ENCODE measurements around the gene CACNA2D3.

Gene CACNA2D3

GRCh38 chr3:54793171-54793570 lies 670.8 kb downstream of the CACNA2D3 start:
- H3K36me3 ChIP-seq (replicated peaks; ENCODE audit: insufficient read depth, low read length), result no peaks in the 10 kb centered on the region
- no peak overlapping the region for H3K4me3 ChIP-seq (ENCODE audit: low read length)
- H3K4me2 ChIP-seq (ENCODE audit: low read depth, low read length), result no peak overlapping the region
- no peaks in the 10 kb centered on the region for H3K27me3 ChIP-seq (replicated peaks; ENCODE audit: insufficient read depth, low read length)
- no peaks in the 10 kb centered on the region for H4K20me1 ChIP-seq (ENCODE audit: insufficient read depth, low read length)
- H3K9me3 ChIP-seq (replicated peaks; ENCODE audit: insufficient read depth, low read length), result no peaks in the 10 kb centered on the region
- no peaks in the 10 kb centered on the region for H3K4me1 ChIP-seq (ENCODE audit: low read length)
- H2AFZ ChIP-seq (ENCODE audit: low read length), result no peak overlapping the region
- H3K9me2 ChIP-seq (replicated peaks; ENCODE audit: insufficient read depth, low read length), result no peaks in the 10 kb centered on the region
- TF ChIP-seq EZH2phosphoT487 (IDR thresholded peaks at IDR 0.05; ENCODE audit: low read length) (no peak), EZH2 (optimal IDR thresholded peaks at IDR 0.05; ENCODE audit: low read depth, low read length) (no peak)
- TF ChIP-seq, protein P1, sequence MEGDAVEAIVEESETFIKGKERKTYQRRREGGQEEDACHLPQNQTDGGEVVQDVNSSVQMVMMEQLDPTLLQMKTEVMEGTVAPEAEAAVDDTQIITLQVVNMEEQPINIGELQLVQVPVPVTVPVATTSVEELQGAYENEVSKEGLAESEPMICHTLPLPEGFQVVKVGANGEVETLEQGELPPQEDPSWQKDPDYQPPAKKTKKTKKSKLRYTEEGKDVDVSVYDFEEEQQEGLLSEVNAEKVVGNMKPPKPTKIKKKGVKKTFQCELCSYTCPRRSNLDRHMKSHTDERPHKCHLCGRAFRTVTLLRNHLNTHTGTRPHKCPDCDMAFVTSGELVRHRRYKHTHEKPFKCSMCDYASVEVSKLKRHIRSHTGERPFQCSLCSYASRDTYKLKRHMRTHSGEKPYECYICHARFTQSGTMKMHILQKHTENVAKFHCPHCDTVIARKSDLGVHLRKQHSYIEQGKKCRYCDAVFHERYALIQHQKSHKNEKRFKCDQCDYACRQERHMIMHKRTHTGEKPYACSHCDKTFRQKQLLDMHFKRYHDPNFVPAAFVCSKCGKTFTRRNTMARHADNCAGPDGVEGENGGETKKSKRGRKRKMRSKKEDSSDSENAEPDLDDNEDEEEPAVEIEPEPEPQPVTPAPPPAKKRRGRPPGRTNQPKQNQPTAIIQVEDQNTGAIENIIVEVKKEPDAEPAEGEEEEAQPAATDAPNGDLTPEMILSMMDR (IDR thresholded peaks at IDR 0.05; ENCODE audit: low read length), result no peak
- no peak overlapping the region for H3K27ac ChIP-seq (ENCODE audit: low read length)
- no peak overlapping the region for H3K9ac ChIP-seq (ENCODE audit: low read length)
- no peak for DNase-seq
- no peaks in the 10 kb centered on the region for H3K79me2 ChIP-seq (ENCODE audit: low read length)
- H3F3A ChIP-seq (ENCODE audit: insufficient read depth, low read length), result no peaks in the 10 kb centered on the region

DNA sequence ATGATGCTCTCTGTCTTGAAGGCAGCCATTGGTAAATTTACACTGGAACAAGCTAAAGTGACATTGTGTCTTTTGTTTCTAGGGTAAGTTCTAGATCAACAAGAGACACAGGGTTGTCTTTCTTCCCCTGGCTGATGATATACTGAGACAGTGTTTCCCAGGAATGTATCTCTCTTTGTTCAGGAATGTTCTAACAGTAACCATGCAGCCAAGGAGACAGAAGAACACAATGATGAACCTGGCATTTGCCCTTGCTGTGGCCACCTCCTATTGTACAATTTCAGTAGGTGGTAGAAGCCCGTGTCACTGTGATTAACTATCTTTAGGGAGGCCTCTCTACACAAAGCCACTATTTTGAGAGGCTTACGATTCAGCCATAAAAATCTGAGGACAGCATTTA lies 674.8 kb downstream of the CACNA2D3 start:
- H4K20me1 ChIP-seq (ENCODE audit: insufficient read depth, low read length), result no peaks in the 10 kb centered on the region
- no peaks in the 10 kb centered on the region for H3K4me1 ChIP-seq (ENCODE audit: low read length)
- no peaks in the 10 kb centered on the region for H3F3A ChIP-seq (ENCODE audit: insufficient read depth, low read length)
- no peak overlapping the region for H3K27ac ChIP-seq (ENCODE audit: low read length)
- H3K79me2 ChIP-seq (ENCODE audit: low read length), result no peaks in the 10 kb centered on the region
- H3K4me2 ChIP-seq (ENCODE audit: low read depth, low read length), result no peak overlapping the region
- no peaks in the 10 kb centered on the region for H3K27me3 ChIP-seq (replicated peaks; ENCODE audit: insufficient read depth, low read length)
- no peak overlapping the region for H3K4me3 ChIP-seq (ENCODE audit: low read length)
- H2AFZ ChIP-seq (ENCODE audit: low read length), result no peak overlapping the region
- no peak overlapping the region for H3K9ac ChIP-seq (ENCODE audit: low read length)
- no peaks in the 10 kb centered on the region for H3K9me2 ChIP-seq (replicated peaks; ENCODE audit: insufficient read depth, low read length)
- no peak for TF ChIP-seq EZH2 (optimal IDR thresholded peaks at IDR 0.05; ENCODE audit: low read depth, low read length)
- TF ChIP-seq, protein P1 (IDR thresholded peaks at IDR 0.05; ENCODE audit: low read length), result no peak
- no peak for TF ChIP-seq EZH2phosphoT487 (IDR thresholded peaks at IDR 0.05; ENCODE audit: low read length)
- no peaks in the 10 kb centered on the region for H3K9me3 ChIP-seq (replicated peaks; ENCODE audit: insufficient read depth, low read length)
- no peaks in the 10 kb centered on the region for H3K36me3 ChIP-seq (replicated peaks; ENCODE audit: insufficient read depth, low read length)
- DNase-seq, result no peak

- Histone ChIP-seq H2AFZ (ENCODE audit: low read length) (no peak overlapping the region), H3F3A (ENCODE audit: insufficient read depth, low read length) (no peaks in the 10 kb centered on the region), H3K4me1 (ENCODE audit: low read length) (no peaks in the 10 kb centered on the region), H3K79me2 (ENCODE audit: low read length) (no peaks in the 10 kb centered on the region), H4K20me1 (ENCODE audit: insufficient read depth, low read length) (no peaks in the 10 kb centered on the region), H3K36me3 (replicated peaks; ENCODE audit: insufficient read depth, low read length) (no peaks in the 10 kb centered on the region), H3K9me3 (replicated peaks; ENCODE audit: insufficient read depth, low read length) (no peaks in the 10 kb centered on the region), H3K27ac (ENCODE audit: low read length) (no peak overlapping the region), H3K27me3 (replicated peaks; ENCODE audit: insufficient read depth, low read length) (no peaks in the 10 kb centered on the region), H3K9me2 (replicated peaks; ENCODE audit: insufficient read depth, low read length) (no peaks in the 10 kb centered on the region), H3K4me3 (ENCODE audit: low read length) (no peak overlapping the region), H3K9ac (ENCODE audit: low read length) (no peak overlapping the region), H3K4me2 (ENCODE audit: low read depth, low read length) (no peak overlapping the region)
- TF ChIP-seq EZH2phosphoT487 (IDR thresholded peaks at IDR 0.05; ENCODE audit: low read length) (no peak), EZH2 (optimal IDR thresholded peaks at IDR 0.05; ENCODE audit: low read depth, low read length) (no peak)
- TF ChIP-seq, protein P1 (IDR thresholded peaks at IDR 0.05; ENCODE audit: low read length), result no peak
- DNase-seq, result no peak
Observed at GRCh38 chr3:54800478-54800877, 678.1 kb downstream of the CACNA2D3 start.
